MM.1S (cell line): ENCODE measurements around the gene ATG5.

Experiments
- DNase-seq: peaks from one replicate; pipeline ENCODE4 v3.0.0-alpha.2; 2015
- H2AFZ ChIP-seq: fragments of 300-600 bp; sonication (generic); 2 replicates; pipeline ENCODE4 v1.6.0; 2016; ENCODE audit warnings: antibody characterized with exemption, low read length
- H3F3A ChIP-seq: fragments of 300-600 bp; sonication (generic); 2 replicates; pipeline ENCODE4 v1.6.1; 2016; ENCODE audit warnings: mild to moderate bottlenecking, antibody characterized with exemption, low read length, moderate library complexity, mixed read lengths; ENCODE audit not compliant: insufficient read depth
- H3K27ac ChIP-seq: fragments of 300-600 bp; sonication (generic); 2 replicates; pipeline ENCODE4 v1.5.1; 2016; ENCODE audit warnings: mild to moderate bottlenecking, low read length
- H3K27me3 ChIP-seq: fragments of 300-600 bp; sonication (generic); replicated peaks from 2 replicates; pipeline ENCODE4 v1.6.0; 2016; ENCODE audit warnings: low read length; ENCODE audit not compliant: insufficient read depth
- H3K36me3 ChIP-seq: fragments of 300-600 bp; sonication (generic); replicated peaks from 2 replicates; pipeline ENCODE4 v1.6.1; 2016; ENCODE audit warnings: mild to moderate bottlenecking, low read length, mixed read lengths; ENCODE audit not compliant: insufficient read depth
- H3K4me1 ChIP-seq: fragments of 300-600 bp; sonication (generic); 2 replicates; pipeline ENCODE4 v1.6.1; 2016; ENCODE audit warnings: low read length, mixed read lengths
- H3K4me2 ChIP-seq: fragments of 300-600 bp; sonication (generic); 2 replicates; pipeline ENCODE4 v1.6.0; 2016; ENCODE audit warnings: low read depth, low read length
- H3K4me3 ChIP-seq: fragments of 300-600 bp; sonication (generic); 2 replicates; pipeline ENCODE4 v1.5.1; 2016; ENCODE audit warnings: low read length, mixed read lengths
- H3K79me2 ChIP-seq: fragments of 300-600 bp; sonication (generic); 2 replicates; pipeline ENCODE4 v1.6.1; 2016; ENCODE audit warnings: mixed run types, low read length, mixed read lengths
- H3K9ac ChIP-seq: fragments of 300-600 bp; sonication (generic); 2 replicates; pipeline ENCODE4 v1.6.1; 2016; ENCODE audit warnings: low read length, mixed read lengths
- H3K9me2 ChIP-seq: fragments of 300-600 bp; sonication (generic); replicated peaks from 2 replicates; pipeline ENCODE4 v1.6.1; 2016; ENCODE audit warnings: mild to moderate bottlenecking, low read length, mixed read lengths; ENCODE audit not compliant: insufficient read depth
- H3K9me3 ChIP-seq: fragments of 300-600 bp; sonication (generic); replicated peaks from 2 replicates; pipeline ENCODE4 v1.6.1; 2016; ENCODE audit warnings: mild to moderate bottlenecking, low read length, mixed read lengths; ENCODE audit not compliant: insufficient read depth
- H4K20me1 ChIP-seq: fragments of 300-600 bp; sonication (generic); 2 replicates; pipeline ENCODE4 v1.6.1; 2016; ENCODE audit warnings: mild to moderate bottlenecking, low read length, moderate library complexity, mixed read lengths; ENCODE audit not compliant: insufficient read depth
- EZH2 ChIP-seq: fragments of 300-600 bp; sonication (generic); optimal IDR thresholded peaks from 2 replicates; pipeline ENCODE3; 2017; ENCODE audit warnings: low read depth, mild to moderate bottlenecking, antibody characterized with exemption, low read length, mixed read lengths
- EZH2phosphoT487 ChIP-seq: fragments of 300-600 bp; sonication (generic); IDR thresholded peaks from 2 replicates; pipeline ENCODE4 v1.6.1; 2018; ENCODE audit warnings: antibody characterized with exemption, low read length
- TF ChIP-seq, protein P1 (sequence below): fragments of 300-600 bp; sonication (generic); IDR thresholded peaks from 2 replicates; pipeline ENCODE4 v1.5.1; 2016; ENCODE audit warnings: antibody characterized with exemption, low read length, mixed read lengths

Gene ATG5

GRCh38 chr6:106212576-106212975 lies 113.0 kb downstream of the ATG5 start:
- Histone ChIP-seq H3K4me2 (no peak overlapping the region), H3K9me2 (no peaks in the 10 kb centered on the region), H3F3A (no peaks in the 10 kb centered on the region), H3K36me3 (no peaks in the 10 kb centered on the region), H3K27me3 (no peaks in the 10 kb centered on the region), H3K4me1 (no peaks in the 10 kb centered on the region), H3K9ac (no peak overlapping the region), H3K4me3 (no peak overlapping the region), H4K20me1 (no peaks in the 10 kb centered on the region), H2AFZ (no peak overlapping the region), H3K79me2 (peaks cover 59% of the 10 kb centered on the region), H3K27ac (no peak overlapping the region), H3K9me3 (no peaks in the 10 kb centered on the region)
- DNase-seq, result no peak
- no peak for TF ChIP-seq EZH2phosphoT487
- no peak for TF ChIP-seq EZH2
- TF ChIP-seq, protein P1, sequence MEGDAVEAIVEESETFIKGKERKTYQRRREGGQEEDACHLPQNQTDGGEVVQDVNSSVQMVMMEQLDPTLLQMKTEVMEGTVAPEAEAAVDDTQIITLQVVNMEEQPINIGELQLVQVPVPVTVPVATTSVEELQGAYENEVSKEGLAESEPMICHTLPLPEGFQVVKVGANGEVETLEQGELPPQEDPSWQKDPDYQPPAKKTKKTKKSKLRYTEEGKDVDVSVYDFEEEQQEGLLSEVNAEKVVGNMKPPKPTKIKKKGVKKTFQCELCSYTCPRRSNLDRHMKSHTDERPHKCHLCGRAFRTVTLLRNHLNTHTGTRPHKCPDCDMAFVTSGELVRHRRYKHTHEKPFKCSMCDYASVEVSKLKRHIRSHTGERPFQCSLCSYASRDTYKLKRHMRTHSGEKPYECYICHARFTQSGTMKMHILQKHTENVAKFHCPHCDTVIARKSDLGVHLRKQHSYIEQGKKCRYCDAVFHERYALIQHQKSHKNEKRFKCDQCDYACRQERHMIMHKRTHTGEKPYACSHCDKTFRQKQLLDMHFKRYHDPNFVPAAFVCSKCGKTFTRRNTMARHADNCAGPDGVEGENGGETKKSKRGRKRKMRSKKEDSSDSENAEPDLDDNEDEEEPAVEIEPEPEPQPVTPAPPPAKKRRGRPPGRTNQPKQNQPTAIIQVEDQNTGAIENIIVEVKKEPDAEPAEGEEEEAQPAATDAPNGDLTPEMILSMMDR, result no peak

DNA sequence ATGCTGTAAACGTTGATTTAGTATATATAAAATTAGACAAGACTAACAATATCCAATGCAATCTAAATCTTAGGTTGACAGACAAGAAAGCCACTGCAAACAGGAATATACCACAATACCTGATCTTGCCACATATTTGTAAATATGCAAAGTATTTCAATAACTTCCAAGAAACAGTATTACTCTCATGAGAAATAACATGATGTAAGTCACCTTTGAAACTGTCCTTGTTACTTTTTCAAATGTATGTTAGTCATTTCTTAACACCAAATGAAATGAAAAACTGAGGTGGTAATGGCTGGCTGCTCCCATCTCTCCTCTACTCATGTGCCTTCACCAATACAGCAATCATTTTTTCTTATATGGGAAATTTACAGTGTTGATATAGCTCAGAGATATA lies 118.7 kb downstream of the ATG5 start:
- Histone ChIP-seq H3K27me3 (no peaks in the 10 kb centered on the region), H2AFZ (no peak overlapping the region), H3K4me1 (no peaks in the 10 kb centered on the region), H3K36me3 (no peaks in the 10 kb centered on the region; the same call in 1 of the 2 replicates), H3K9me2 (no peaks in the 10 kb centered on the region), H3K4me3 (no peak overlapping the region), H4K20me1 (no peaks in the 10 kb centered on the region), H3K4me2 (no peak overlapping the region), H3F3A (no peaks in the 10 kb centered on the region), H3K27ac (no peak overlapping the region), H3K79me2 (peaks cover 58% of the 10 kb centered on the region), H3K9ac (no peak overlapping the region), H3K9me3 (no peaks in the 10 kb centered on the region)
- TF ChIP-seq, protein P1, result no peak
- TF ChIP-seq EZH2phosphoT487 (no peak), EZH2 (no peak)
- no peak for DNase-seq

DNA sequence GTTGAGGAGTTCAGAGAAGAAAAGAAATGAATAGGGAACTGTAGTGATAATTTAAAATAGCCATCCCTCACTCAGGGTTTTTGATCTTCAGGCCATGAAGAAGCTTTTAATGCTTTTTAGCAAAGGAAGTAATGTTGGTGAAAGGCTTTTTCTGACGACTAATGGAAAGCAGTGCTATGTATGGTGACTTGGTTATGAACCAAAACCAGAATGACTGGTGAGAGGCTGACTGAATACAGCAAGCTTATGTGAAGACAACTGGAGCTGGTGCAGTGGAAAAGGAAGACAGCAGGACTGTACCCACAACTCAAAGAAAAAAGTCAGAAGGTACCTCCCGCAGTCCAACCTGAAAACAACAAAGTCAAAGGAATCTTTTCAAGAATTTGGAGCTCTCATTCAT lies 120.6 kb downstream of the ATG5 start:
- H2AFZ ChIP-seq, result no peak overlapping the region
- peaks cover 57% of the 10 kb centered on the region for H3K79me2 ChIP-seq
- H3K27me3 ChIP-seq, result no peaks in the 10 kb centered on the region
- TF ChIP-seq, protein P1, result no peak
- TF ChIP-seq EZH2 (no peak), EZH2phosphoT487 (no peak)
- H4K20me1 ChIP-seq, result no peaks in the 10 kb centered on the region
- no peaks in the 10 kb centered on the region for H3K9me3 ChIP-seq
- peaks cover 7% of the 10 kb centered on the region; the same call in 1 of the 2 replicates for H3K36me3 ChIP-seq
- H3K9me2 ChIP-seq, result no peaks in the 10 kb centered on the region
- DNase-seq, result no peak
- no peak overlapping the region for H3K4me2 ChIP-seq
- no peak overlapping the region for H3K4me3 ChIP-seq
- no peaks in the 10 kb centered on the region for H3F3A ChIP-seq
- H3K4me1 ChIP-seq, result no peaks in the 10 kb centered on the region
- no peak overlapping the region for H3K27ac ChIP-seq
- no peak overlapping the region for H3K9ac ChIP-seq
